PC-9 (cell line): ENCODE results near the gene MALSU1.

Experiments
- CTCF ChIP-seq: fragments of 200-600 bp; sonication (generic); conservative IDR thresholded peaks from 2 replicates; pipeline ENCODE4 v1.6.1; 2017; ENCODE audit warnings: mixed run types, antibody characterized with exemption, mild to moderate bottlenecking, moderate library complexity
- EZH2 ChIP-seq: fragments of 200-600 bp; sonication (generic); IDR thresholded peaks from 2 replicates; pipeline ENCODE4 v1.8.0; 2017; ENCODE audit warnings: antibody characterized with exemption, low read depth

DNA sequence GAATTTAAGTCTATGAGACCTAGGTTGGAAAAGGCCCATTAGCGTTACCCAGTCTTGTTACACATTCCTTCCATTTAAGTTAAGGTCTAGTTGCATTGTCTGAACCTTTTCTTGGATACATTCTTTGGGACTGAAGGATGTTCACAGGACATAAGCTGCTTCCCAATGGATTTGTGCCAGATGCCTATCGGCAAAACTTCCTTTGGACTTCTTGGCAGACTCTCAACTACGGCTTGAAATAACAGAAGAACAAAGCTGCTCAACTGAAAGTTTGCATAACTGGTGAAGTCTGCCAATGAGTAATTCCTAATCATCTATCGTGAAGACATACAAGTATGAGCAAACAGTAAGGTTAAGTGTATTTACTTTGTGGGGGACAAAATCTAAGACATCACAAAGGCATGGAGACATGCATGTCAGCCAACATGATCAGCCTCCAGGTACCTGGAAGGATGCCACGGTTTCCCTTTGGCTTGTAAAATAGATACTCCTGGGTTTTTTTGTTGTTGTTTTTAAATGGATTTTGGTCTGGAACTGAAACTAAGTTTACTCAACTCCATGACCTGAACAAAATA, 35.4 kb downstream of the MALSU1 start:
- no peak for TF ChIP-seq EZH2
- no peak for TF ChIP-seq CTCF
